WTC11 (cell line): Measurements from ENCODE around the gene SYNGR1.

Experiments
- ATF1 ChIP-seq: sonication (generic); formaldehyde crosslinking; IDR thresholded peaks from 2 replicates; pipeline ENCODE4 v1.8.1; 2023; ENCODE audit warnings: mild to moderate bottlenecking, moderate library complexity, missing genetic modification reagents
- TP53 ChIP-seq: sonication (generic); formaldehyde crosslinking; IDR thresholded peaks from 2 replicates; pipeline ENCODE4 v1.8.1; 2023; ENCODE audit warnings: mild to moderate bottlenecking, missing genetic modification reagents
- TF ChIP-seq, protein P1 (sequence below): sonication (generic); formaldehyde crosslinking; conservative IDR thresholded peaks from 2 replicates; pipeline ENCODE4 v1.8.1; 2022; ENCODE audit warnings: mild to moderate bottlenecking, missing genetic modification reagents

DNA sequence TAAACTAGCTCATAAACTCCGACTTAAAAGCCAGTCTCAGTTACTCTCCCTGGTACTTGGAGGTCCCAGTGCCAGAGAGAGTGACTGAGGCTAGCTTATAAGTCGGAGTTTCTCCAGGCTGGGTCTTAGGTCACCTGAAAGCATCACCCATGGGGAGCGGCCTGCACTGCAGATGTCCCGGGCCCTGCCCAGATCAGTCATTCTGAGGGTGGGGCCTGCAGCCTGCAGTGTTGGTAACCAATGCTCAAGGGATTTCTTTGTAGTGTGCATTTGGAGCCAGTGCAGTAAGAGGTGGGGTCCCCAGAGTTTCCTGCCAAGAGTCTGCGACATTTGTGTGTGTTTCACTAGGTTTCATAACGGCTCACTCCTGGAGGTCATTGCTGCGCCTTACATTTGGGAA, 64.6 kb downstream of the SYNGR1 start:
- TF ChIP-seq, protein P1, sequence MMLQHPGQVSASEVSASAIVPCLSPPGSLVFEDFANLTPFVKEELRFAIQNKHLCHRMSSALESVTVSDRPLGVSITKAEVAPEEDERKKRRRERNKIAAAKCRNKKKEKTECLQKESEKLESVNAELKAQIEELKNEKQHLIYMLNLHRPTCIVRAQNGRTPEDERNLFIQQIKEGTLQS (CRISPR knock-in tag) = no peak
- TF ChIP-seq TP53 (no peak), ATF1 (CRISPR knock-in tag) (no peak)
